ENCODE measurements around the gene MPP3.

DNA sequence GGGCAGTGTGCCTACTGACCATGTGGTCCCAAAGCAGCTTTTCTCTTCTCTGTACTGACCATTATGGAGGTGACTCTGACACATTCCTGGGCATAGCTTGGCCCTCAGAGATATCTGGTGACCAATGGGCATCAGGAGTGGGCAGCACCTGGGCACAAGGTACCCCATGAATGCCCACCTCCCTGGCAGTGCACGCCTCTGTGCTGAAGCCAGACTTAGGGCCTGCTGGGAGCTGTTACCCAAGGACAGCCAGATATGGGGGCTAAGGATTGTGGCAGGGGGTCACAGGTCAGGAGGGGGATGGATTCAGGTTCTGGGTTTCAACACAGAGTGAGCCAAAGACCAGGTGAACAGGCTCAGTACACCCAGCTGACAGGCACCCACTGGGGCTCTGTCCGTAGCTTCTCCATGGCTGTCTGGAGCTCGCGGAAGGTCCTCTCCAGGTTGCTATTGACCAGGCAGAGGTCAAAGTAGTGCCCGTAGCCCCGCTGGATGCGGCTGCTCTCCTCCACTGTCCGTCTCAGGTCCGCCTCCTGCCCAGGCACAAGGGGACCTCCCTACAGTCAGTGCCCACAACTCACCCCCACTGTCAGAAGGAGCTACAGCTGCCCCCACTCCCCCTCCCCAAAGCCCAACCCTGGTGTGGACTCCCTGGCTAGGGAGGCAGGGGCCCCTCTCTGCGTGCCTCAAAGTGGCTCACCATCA, 44.7 kb upstream of the MPP3 start:
- no peak for TF ChIP-seq EZH2phosphoT487 (IDR thresholded peaks at IDR 0.05; ENCODE audit: borderline replicate concordance, low read depth, low read length)
- TF ChIP-seq, protein P1, sequence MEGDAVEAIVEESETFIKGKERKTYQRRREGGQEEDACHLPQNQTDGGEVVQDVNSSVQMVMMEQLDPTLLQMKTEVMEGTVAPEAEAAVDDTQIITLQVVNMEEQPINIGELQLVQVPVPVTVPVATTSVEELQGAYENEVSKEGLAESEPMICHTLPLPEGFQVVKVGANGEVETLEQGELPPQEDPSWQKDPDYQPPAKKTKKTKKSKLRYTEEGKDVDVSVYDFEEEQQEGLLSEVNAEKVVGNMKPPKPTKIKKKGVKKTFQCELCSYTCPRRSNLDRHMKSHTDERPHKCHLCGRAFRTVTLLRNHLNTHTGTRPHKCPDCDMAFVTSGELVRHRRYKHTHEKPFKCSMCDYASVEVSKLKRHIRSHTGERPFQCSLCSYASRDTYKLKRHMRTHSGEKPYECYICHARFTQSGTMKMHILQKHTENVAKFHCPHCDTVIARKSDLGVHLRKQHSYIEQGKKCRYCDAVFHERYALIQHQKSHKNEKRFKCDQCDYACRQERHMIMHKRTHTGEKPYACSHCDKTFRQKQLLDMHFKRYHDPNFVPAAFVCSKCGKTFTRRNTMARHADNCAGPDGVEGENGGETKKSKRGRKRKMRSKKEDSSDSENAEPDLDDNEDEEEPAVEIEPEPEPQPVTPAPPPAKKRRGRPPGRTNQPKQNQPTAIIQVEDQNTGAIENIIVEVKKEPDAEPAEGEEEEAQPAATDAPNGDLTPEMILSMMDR (conservative IDR thresholded peaks at IDR 0.05; ENCODE audit: low read length) = no peak
